AG09309 (cell line): ENCODE measurements around the gene FBXO21.

Experiments
- DNase-seq: peaks from one replicate; pipeline ENCODE4 v3.0.0-alpha.2; 2010; ENCODE audit warnings: low read depth
- H3K4me3 ChIP-seq: 2 replicates; pipeline ENCODE4 v1.5.1; 2011; ENCODE audit warnings: mild to moderate bottlenecking, low read depth, low read length, moderate library complexity; ENCODE audit not compliant: control insufficient read depth
- CTCF ChIP-seq: IDR thresholded peaks from 2 replicates; pipeline ENCODE4 v1.5.1; 2011; ENCODE audit warnings: mild to moderate bottlenecking, low read depth, low read length, inconsistent platforms; ENCODE audit not compliant: insufficient read depth, control insufficient read depth; ENCODE audit errors: missing control alignments

FBXO21 gene

DNA sequence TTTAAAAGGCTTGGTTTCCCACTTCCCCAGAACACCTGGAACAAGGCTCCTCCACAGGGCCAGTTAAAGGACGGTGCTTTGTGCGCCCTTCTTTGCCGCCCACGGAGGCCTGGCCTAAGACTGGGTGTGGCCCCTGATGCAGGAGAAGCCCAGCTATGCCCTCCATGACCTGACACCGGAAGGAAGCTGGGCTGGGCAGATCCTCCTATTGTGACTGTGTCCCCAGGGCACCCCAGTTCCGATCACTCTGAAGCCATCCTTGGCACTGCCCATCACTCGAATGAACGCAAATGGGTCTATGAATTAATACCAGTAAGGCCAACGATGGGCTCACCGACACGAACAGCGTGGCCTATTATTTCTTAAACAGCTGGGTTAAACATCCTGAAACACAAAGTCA lies 42.6 kb downstream of the FBXO21 start:
- H3K4me3 ChIP-seq = no peak overlapping the region
- no peak for DNase-seq
- no peak for TF ChIP-seq CTCF

DNA sequence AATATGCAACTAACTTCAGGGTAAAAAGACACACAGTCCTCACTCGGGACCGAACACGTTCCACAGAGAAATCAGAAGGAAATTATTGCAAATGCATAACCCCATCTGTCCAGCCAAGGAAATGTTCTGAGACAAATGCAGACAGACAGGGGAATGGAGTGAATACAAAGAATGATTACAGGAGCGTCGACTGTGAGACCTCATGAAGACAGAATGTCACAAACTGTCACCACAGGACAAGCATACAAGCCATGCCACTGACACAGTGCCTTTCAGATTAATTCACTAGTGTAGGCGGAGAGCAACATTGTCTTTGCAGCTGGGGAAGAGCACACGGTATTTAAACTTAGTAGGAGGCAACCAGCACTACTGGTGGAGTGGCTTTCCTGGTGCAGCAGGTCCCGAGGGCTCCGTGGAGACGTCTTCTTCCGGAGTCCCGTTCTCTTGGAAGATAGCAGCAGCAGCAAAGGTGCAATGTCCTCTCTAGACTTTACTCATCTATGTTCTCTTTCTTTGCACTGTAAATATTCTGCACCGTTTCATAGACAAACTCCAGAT lies 44.6 kb downstream of the FBXO21 start:
- TF ChIP-seq CTCF = no peak
- DNase-seq = no peak
- H3K4me3 ChIP-seq = no peak overlapping the region

GRCh38 chr12:117144599-117144998 lies 45.7 kb downstream of the FBXO21 start:
- H3K4me3 ChIP-seq = no peak overlapping the region
- DNase-seq = no peak
- TF ChIP-seq CTCF = no peak

GRCh38 chr12:117143008-117143532 lies 47.2 kb downstream of the FBXO21 start:
- no peak overlapping the region for H3K4me3 ChIP-seq
- TF ChIP-seq CTCF = no peak
- no peak for DNase-seq

GRCh38 chr12:117142094-117142493 lies 48.2 kb downstream of the FBXO21 start:
- DNase-seq = no peak
- no peak for TF ChIP-seq CTCF
- no peak overlapping the region for H3K4me3 ChIP-seq

DNA sequence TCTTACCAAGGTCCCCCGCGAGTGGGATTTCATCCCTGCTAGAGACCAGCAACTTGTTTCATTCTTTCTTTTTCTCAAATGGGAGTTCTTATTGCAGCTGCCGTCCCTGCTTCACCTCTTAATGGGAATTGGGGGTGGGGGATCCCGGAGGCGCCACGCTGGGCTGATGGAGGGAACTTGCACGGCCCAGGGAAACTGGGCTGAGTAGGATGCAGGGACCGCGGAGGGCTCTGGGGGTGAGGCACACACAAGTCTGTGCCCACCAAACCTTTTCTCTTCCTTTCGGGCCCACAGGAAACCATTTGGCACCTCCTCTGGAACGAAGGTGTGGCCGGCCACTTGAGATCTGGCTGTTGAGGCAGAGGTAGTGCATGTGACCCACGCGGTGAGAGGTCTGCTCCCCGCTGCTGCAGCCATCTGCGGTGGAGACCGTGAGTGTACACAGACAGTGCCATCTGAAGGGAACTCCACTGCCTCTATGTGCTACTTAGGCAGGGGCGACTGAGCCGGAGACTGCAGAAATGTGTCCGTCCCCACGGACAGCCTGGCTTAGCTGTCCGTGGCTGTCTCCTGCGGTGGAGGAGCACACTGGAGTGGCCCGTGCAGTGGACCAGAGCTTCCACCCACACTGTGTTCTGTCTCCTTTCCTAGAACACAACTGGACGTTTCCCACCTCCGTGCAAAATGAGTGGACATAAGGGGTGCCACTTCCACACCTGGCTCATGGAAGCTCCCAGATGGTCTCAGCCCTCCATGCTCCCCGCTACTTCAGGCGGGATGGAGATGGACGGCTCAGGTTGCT lies 49.0 kb downstream of the FBXO21 start:
- no peak for DNase-seq
- no peak for TF ChIP-seq CTCF

More for the DNA sequence above, 49.0 kb downstream of the FBXO21 start:
- H3K4me3 ChIP-seq = no peak overlapping the region
